Measurements from ENCODE around the gene MEOX2.

MEOX2 gene

DNA sequence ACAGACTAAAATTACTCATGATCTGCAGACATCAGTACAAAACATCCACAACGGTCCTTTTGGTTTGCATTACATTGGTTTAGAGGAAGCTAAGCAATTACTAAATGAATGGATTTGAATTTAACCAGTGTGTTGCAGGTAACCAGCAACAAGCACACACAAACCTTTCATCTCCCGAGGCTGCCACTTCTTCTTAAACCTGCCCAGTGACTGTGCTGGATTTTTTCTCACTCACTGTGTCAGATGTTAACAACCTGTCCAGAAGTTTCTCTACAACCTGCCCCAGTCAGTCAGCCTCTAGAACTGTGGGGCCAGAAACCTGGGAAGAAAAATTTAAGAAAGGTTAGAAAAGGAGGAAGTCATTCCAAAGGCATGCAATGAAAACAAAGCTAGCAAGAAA lies 2.4 kb upstream of the MEOX2 start:
- Histone ChIP-seq H3K4me3 (replicated peaks; ENCODE audit: insufficient read depth, low read length) (no peak overlapping the region), H3K27me3 (ENCODE audit: insufficient read depth, poor library complexity, severe bottlenecking) (peaks cover 35% of the 10 kb centered on the region), H3K27ac (replicated peaks) (no peak overlapping the region)
- no peak for TF ChIP-seq REST (IDR thresholded peaks at IDR 0.05; ENCODE audit: insufficient replicate concordance, low read depth)
- TF ChIP-seq, protein P1, sequence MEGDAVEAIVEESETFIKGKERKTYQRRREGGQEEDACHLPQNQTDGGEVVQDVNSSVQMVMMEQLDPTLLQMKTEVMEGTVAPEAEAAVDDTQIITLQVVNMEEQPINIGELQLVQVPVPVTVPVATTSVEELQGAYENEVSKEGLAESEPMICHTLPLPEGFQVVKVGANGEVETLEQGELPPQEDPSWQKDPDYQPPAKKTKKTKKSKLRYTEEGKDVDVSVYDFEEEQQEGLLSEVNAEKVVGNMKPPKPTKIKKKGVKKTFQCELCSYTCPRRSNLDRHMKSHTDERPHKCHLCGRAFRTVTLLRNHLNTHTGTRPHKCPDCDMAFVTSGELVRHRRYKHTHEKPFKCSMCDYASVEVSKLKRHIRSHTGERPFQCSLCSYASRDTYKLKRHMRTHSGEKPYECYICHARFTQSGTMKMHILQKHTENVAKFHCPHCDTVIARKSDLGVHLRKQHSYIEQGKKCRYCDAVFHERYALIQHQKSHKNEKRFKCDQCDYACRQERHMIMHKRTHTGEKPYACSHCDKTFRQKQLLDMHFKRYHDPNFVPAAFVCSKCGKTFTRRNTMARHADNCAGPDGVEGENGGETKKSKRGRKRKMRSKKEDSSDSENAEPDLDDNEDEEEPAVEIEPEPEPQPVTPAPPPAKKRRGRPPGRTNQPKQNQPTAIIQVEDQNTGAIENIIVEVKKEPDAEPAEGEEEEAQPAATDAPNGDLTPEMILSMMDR (IDR thresholded peaks at IDR 0.05; ENCODE audit: insufficient read depth, low read length): no peak
- TF ChIP-seq POLR2AphosphoS5 (IDR thresholded peaks at IDR 0.05; ENCODE audit: low read depth): no peak
- TF ChIP-seq SPI1 (IDR thresholded peaks at IDR 0.05; ENCODE audit: borderline replicate concordance, low read depth): no peak
- TF ChIP-seq GABPA (IDR thresholded peaks at IDR 0.05; ENCODE audit: low read depth): no peak
- no peak for DNase-seq (ENCODE audit: low read depth in 1 of 2, low spot score in 1 of 2)

- DNase-seq (ENCODE audit: low read depth in 1 of 2, low spot score in 1 of 2): no peak
- H3K27ac ChIP-seq (replicated peaks): no peak overlapping the region
- peaks cover 35% of the 10 kb centered on the region for H3K27me3 ChIP-seq (ENCODE audit: insufficient read depth, poor library complexity, severe bottlenecking)
- TF ChIP-seq SPI1 (IDR thresholded peaks at IDR 0.05; ENCODE audit: borderline replicate concordance, low read depth): no peak
- no peak overlapping the region for H3K4me3 ChIP-seq (replicated peaks; ENCODE audit: insufficient read depth, low read length)
These were observed 1.8 kb upstream of the MEOX2 start for GRCh38 chr7:15688279-15688626.

GRCh38 chr7:15687546-15688278 lies 1.2 kb upstream of the MEOX2 start:
- Histone ChIP-seq H3K4me3 (replicated peaks; ENCODE audit: insufficient read depth, low read length) (no peak overlapping the region), H3K27me3 (ENCODE audit: insufficient read depth, poor library complexity, severe bottlenecking) (peaks cover 37% of the 10 kb centered on the region), H3K27ac (replicated peaks) (no peak overlapping the region)
- TF ChIP-seq SPI1 (IDR thresholded peaks at IDR 0.05; ENCODE audit: borderline replicate concordance, low read depth) (no peak), REST (IDR thresholded peaks at IDR 0.05; ENCODE audit: insufficient replicate concordance, low read depth) (no peak)
- TF ChIP-seq, protein P1 (IDR thresholded peaks at IDR 0.05; ENCODE audit: insufficient read depth, low read length): no peak
- no peak for DNase-seq (ENCODE audit: low read depth in 1 of 2, low spot score in 1 of 2)

DNA sequence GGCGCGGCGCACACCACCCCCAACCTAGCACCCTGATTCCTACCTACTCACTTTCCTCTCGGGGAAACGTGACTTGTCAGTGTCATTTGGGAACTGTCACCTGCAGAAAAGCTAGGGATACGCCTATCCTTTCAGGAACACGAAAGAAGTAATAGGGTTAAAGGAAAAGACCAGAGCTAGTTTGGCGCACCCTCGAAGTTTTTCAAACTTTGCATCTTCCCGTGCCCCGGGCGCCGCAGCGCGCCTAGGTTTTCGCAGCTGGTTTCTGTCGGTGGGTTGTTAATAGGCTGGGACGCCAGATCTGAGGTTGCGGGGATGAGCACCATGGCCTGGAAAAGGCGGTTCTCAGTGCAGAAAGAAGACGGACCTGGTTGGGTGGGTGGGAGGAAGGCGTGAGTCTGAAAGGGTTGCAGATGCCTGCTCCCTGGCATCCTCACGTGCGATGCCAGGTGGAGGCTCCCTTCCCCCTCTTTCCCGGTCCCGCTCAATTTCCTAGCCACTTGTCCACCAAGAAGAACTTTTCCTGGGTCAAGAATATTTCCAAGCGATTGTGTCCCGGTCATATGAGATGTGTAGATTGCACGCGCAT lies 568 bp upstream of the MEOX2 start:
- TF ChIP-seq, protein P1 (IDR thresholded peaks at IDR 0.05; ENCODE audit: insufficient read depth, low read length): no peak
- TF ChIP-seq POLR2AphosphoS5 (IDR thresholded peaks at IDR 0.05; ENCODE audit: low read depth) (no peak), GABPA (IDR thresholded peaks at IDR 0.05; ENCODE audit: low read depth) (no peak)
- Histone ChIP-seq H3K27ac (replicated peaks) (no peak overlapping the region), H3K27me3 (ENCODE audit: insufficient read depth, poor library complexity, severe bottlenecking) (peaks cover 38% of the 10 kb centered on the region), H3K4me3 (replicated peaks; ENCODE audit: insufficient read depth, low read length) (no peak overlapping the region)
- DNase-seq (ENCODE audit: low read depth in 1 of 2, low spot score in 1 of 2): no peak
